Ovary (tissue), 3 donors: ENCODE data around the gene EVA1B.

Experiments
- EP300 ChIP-seq: sonication (generic); formaldehyde crosslinking; IDR thresholded peaks from one replicate; pipeline ENCODE4 v1.6.1; 2017; ENCODE audit warnings: antibody characterized with exemption
- POLR2A ChIP-seq: fragments of 450-650 bp; IDR thresholded peaks from one replicate; pipeline ENCODE4 v1.6.1; 2017; ENCODE audit warnings: antibody characterized with exemption, mild to moderate bottlenecking, moderate library complexity
- TF ChIP-seq, protein P1 (sequence below), 3 donors: fragments of 450-650 bp in 2 of 3; fragments of 200-600 bp in 1 of 3; IDR thresholded peaks; one replicate each; pipeline versions ENCODE4 v1.5.1 to v1.8.0; 2016 to 2022; ENCODE audit warnings: antibody characterized with exemption in 3 of 3, mild to moderate bottlenecking in 1 of 3
- donor health status: DM: no; HTN: no; CAD: no.

DNA sequence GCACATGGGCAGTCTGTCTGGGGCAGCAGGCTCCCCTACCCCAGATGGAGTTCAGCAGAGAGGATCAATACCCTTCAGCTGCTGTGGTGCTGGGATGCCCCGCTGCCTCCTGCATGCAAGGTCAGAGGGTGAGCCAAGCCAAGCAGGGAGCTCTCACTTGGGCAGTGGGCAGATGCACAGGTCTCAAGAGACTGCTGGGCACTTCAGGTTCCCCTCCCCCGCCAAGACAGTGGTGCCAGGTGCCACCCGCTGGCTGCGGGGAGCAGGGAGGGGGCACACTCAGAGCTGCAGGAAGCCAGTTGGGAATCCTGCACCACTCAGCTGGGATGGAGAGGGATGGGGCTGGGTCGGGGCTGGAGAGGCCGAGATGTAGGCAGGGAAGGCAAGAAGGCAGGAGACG, 15.8 kb upstream of the EVA1B start:
- TF ChIP-seq, protein P1, sequence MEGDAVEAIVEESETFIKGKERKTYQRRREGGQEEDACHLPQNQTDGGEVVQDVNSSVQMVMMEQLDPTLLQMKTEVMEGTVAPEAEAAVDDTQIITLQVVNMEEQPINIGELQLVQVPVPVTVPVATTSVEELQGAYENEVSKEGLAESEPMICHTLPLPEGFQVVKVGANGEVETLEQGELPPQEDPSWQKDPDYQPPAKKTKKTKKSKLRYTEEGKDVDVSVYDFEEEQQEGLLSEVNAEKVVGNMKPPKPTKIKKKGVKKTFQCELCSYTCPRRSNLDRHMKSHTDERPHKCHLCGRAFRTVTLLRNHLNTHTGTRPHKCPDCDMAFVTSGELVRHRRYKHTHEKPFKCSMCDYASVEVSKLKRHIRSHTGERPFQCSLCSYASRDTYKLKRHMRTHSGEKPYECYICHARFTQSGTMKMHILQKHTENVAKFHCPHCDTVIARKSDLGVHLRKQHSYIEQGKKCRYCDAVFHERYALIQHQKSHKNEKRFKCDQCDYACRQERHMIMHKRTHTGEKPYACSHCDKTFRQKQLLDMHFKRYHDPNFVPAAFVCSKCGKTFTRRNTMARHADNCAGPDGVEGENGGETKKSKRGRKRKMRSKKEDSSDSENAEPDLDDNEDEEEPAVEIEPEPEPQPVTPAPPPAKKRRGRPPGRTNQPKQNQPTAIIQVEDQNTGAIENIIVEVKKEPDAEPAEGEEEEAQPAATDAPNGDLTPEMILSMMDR (IDR thresholded peaks at IDR 0.05): no peak
- TF ChIP-seq POLR2A: no peak
- TF ChIP-seq EP300: no peak
